GM20000 (cell line): ENCODE data around the gene KRTAP20-4.

Experiments used
- DNase-seq: peaks from one replicate; pipeline ENCODE4 v3.0.0; 2012; ENCODE audit warnings: low spot score
- CTCF ChIP-seq: IDR thresholded peaks from 2 replicates; pipeline ENCODE4 v1.5.1; 2012; ENCODE audit warnings: mild to moderate bottlenecking, control low read depth; ENCODE audit errors: extremely low read depth, missing control alignments

KRTAP20-4 gene

GRCh38 chr21:30598802-30599201 lies 21.6 kb upstream of the KRTAP20-4 start, which contains the start of gene KRTAP6-2:
KRTAP6-2 (minus strand) TSS chr21:30598902; CDS start chr21:30598874, 28 bp downstream.
- no peak for TF ChIP-seq CTCF
- DNase-seq = no peak

- no peak for TF ChIP-seq CTCF
- DNase-seq = no peak
Measured at GRCh38 chr21:30600787-30601186, 19.6 kb upstream of the KRTAP20-4 start, which contains the start of gene KRTAP22-1. KRTAP22-1 (plus strand) TSS chr21:30601087.

- no peak for TF ChIP-seq CTCF
- no peak for DNase-seq
Measured at GRCh38 chr21:30605968-30606367, 14.5 kb upstream of the KRTAP20-4 start.

GRCh38 chr21:30612132-30612531 lies 8.3 kb upstream of the KRTAP20-4 start:
- no peak for TF ChIP-seq CTCF
- DNase-seq = no peak

GRCh38 chr21:30613836-30614235 lies 6.6 kb upstream of the KRTAP20-4 start, which contains the start of gene KRTAP6-1:
KRTAP6-1 (minus strand) TSS chr21:30613930; CDS start chr21:30613904, 26 bp downstream.
- TF ChIP-seq CTCF = no peak
- DNase-seq = no peak

- no peak for TF ChIP-seq CTCF
- DNase-seq = no peak
Measured at GRCh38 chr21:30615199-30615598, 5.2 kb upstream of the KRTAP20-4 start.

GRCh38 chr21:30616125-30616524 lies 4.3 kb upstream of the KRTAP20-4 start, which contains the start of gene KRTAP20-1:
KRTAP20-1 (plus strand) TSS chr21:30616425; CDS start chr21:30616455, 30 bp downstream.
- TF ChIP-seq CTCF = no peak
- no peak for DNase-seq
